Astrocyte (in vitro differentiated cells and primary cell): ENCODE data around the gene UBE2Z.

ENCODE experiments used
- EZH2 ChIP-seq: IDR thresholded peaks from 2 replicates; pipeline ENCODE4 v1.6.1; 2012; ENCODE audit warnings: mild to moderate bottlenecking, low read length, inconsistent platforms; ENCODE audit not compliant: insufficient read depth
- TF ChIP-seq, protein P1 (sequence below): IDR thresholded peaks from 2 replicates; pipeline ENCODE4 v1.5.1; 2011; ENCODE audit warnings: low read depth, mild to moderate bottlenecking, inconsistent platforms, low read length, moderate library complexity; ENCODE audit not compliant: insufficient read depth

DNA sequence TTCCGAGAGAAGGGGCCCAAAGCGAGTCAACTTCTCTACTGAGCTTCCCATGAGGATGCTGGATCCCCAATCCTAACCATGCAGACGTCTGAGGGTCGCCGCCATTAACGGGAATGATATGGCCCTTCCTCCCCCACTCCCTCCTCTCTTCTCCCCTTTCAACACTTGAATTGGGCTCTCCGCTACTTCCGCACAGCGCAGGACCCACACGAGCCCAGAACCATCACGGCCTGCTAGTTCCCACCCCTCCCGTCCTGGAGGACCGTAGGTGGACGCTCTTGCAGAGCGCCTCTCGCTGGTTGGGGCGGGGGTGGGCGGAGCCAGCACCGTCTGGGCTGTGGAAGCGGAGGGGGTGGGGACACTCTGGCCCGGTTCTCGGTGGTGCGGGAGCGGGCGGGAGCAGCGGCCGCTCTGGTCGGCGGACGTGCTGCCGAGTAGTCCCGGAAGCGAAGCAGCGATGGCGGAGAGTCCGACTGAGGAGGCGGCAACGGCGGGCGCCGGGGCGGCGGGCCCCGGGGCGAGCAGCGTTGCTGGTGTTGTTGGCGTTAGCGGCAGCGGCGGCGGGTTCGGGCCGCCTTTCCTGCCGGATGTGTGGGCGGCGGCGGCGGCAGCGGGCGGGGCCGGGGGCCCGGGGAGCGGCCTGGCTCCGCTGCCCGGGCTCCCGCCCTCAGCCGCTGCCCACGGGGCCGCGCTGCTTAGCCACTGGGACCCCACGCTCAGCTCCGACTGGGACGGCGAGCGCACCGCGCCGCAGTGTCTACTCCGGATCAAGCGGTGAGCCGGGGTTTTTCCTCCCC lies at the start of gene UBE2Z:
- TF ChIP-seq, protein P1, sequence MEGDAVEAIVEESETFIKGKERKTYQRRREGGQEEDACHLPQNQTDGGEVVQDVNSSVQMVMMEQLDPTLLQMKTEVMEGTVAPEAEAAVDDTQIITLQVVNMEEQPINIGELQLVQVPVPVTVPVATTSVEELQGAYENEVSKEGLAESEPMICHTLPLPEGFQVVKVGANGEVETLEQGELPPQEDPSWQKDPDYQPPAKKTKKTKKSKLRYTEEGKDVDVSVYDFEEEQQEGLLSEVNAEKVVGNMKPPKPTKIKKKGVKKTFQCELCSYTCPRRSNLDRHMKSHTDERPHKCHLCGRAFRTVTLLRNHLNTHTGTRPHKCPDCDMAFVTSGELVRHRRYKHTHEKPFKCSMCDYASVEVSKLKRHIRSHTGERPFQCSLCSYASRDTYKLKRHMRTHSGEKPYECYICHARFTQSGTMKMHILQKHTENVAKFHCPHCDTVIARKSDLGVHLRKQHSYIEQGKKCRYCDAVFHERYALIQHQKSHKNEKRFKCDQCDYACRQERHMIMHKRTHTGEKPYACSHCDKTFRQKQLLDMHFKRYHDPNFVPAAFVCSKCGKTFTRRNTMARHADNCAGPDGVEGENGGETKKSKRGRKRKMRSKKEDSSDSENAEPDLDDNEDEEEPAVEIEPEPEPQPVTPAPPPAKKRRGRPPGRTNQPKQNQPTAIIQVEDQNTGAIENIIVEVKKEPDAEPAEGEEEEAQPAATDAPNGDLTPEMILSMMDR, result no peak
- TF ChIP-seq EZH2, result no peak
